ENCODE measurements around the gene GIMD1. TPM values are rescaled to one million over a fixed set of nuclear protein-coding genes. Genes with fewer than 3 reads are reported as not detected.
"Not testable (repeated sequence)": the region's sequence is repeated elsewhere in the genome, so short reads cannot be mapped to it uniquely, and the experiment has no call there.

GIMD1 gene
- total RNA-seq, 1 experiment from 2014 or later, result not detected

- H3K27ac ChIP-seq, result no peak overlapping the region
- ChIA-PET POLR2A (ENCODE audit: unreplicated experiment) (no interaction called here), CTCF (no interaction called here)
- no peak for DNase-seq
- H4K20me1 ChIP-seq (ENCODE audit: insufficient read depth), result no peaks in the 10 kb centered on the region
- no peaks in the 10 kb centered on the region for H3K27me3 ChIP-seq (ENCODE audit: insufficient read depth, low read depth)
- BruUV-seq (replicated peaks), result no TSS peak
- 0 out of 2 replicates have a peak, but pooled peaks cover 2% of the 10 kb centered on the region for H3K79me2 ChIP-seq (ENCODE audit: low read depth)
- intact Hi-C loops (cut with micrococcal nuclease; ENCODE audit: unreplicated experiment), result no loop called here
- H3K4me3 ChIP-seq, result no peak overlapping the region
- no peak for TF ChIP-seq EZH2 (IDR thresholded peaks at IDR 0.05; ENCODE audit: low read depth)
- TF ChIP-seq CTCF (conservative IDR thresholded peaks at IDR 0.05), result no peak
- no peaks in the 10 kb centered on the region for H3K9me3 ChIP-seq (ENCODE audit: insufficient read depth, low read depth)
- H3K36me3 ChIP-seq (ENCODE audit: low read depth), result no peaks in the 10 kb centered on the region; the same call in 1 of the 2 replicates
- H3K9me2 ChIP-seq (ENCODE audit: insufficient read depth), result no peaks in the 10 kb centered on the region
- no peaks in the 10 kb centered on the region; the same call in 1 of the 2 replicates for H3F3A ChIP-seq (ENCODE audit: insufficient read depth, low read depth)
- no peak overlapping the region for H3K4me2 ChIP-seq
- H3K4me1 ChIP-seq (replicated peaks; ENCODE audit: insufficient read depth), result no peaks in the 10 kb centered on the region
- H2AFZ ChIP-seq, result no peak overlapping the region
Measured at GRCh38 chr4:106325800-106326199, 42.8 kb downstream of the GIMD1 start.

- H3K4me2 ChIP-seq, result no peak overlapping the region
- intact Hi-C loops (cut with micrococcal nuclease; ENCODE audit: unreplicated experiment), result no loop called here
- no peaks in the 10 kb centered on the region for H3K9me3 ChIP-seq (ENCODE audit: insufficient read depth, low read depth)
- CTCF ChIA-PET, result no interaction called here
- no TSS peak for BruUV-seq (replicated peaks)
- H3F3A ChIP-seq (ENCODE audit: insufficient read depth, low read depth), result no peaks in the 10 kb centered on the region; the same call in 1 of the 2 replicates
- H3K9me2 ChIP-seq (ENCODE audit: insufficient read depth), result no peaks in the 10 kb centered on the region
- no peak overlapping the region for H2AFZ ChIP-seq
- no peaks in the 10 kb centered on the region for H4K20me1 ChIP-seq (ENCODE audit: insufficient read depth)
- no peak overlapping the region for H3K27ac ChIP-seq
- peaks cover 26% of the 10 kb centered on the region for H3K79me2 ChIP-seq (ENCODE audit: low read depth)
- H3K27me3 ChIP-seq (ENCODE audit: insufficient read depth, low read depth), result no peaks in the 10 kb centered on the region
- TF ChIP-seq CTCF (conservative IDR thresholded peaks at IDR 0.05), result no peak
- no peak for TF ChIP-seq EZH2 (IDR thresholded peaks at IDR 0.05; ENCODE audit: low read depth)
- no peaks in the 10 kb centered on the region; the same call in 1 of the 2 replicates for H3K36me3 ChIP-seq (ENCODE audit: low read depth)
- peak in 1 of 2 experiments; percentile 35 for DNase-seq
- H3K4me3 ChIP-seq, result no peak overlapping the region
- POLR2A ChIA-PET (ENCODE audit: unreplicated experiment), result no interaction called here
- H3K4me1 ChIP-seq (replicated peaks; ENCODE audit: insufficient read depth), result 0 out of 2 replicates have a peak, but pooled peaks cover 1% of the 10 kb centered on the region
Measured at GRCh38 chr4:106323119-106323518, 45.5 kb downstream of the GIMD1 start.

GRCh38 chr4:106321814-106322213, 46.8 kb downstream of the GIMD1 start:
- intact Hi-C loops (cut with micrococcal nuclease; ENCODE audit: unreplicated experiment); H3K4me2 ChIP-seq; H3F3A ChIP-seq (ENCODE audit: insufficient read depth, low read depth); CTCF ChIA-PET; H3K9me3 ChIP-seq (ENCODE audit: insufficient read depth, low read depth); DNase-seq; H2AFZ ChIP-seq; H3K36me3 ChIP-seq (ENCODE audit: low read depth); H3K9me2 ChIP-seq (ENCODE audit: insufficient read depth); H3K4me3 ChIP-seq; H4K20me1 ChIP-seq (ENCODE audit: insufficient read depth); H3K27me3 ChIP-seq (ENCODE audit: insufficient read depth, low read depth); BruUV-seq (replicated peaks); H3K27ac ChIP-seq; POLR2A ChIA-PET (ENCODE audit: unreplicated experiment): not testable (repeated sequence)
- Histone ChIP-seq H3K79me2 (ENCODE audit: low read depth) (peaks cover 39% of the 10 kb centered on the region), H3K4me1 (replicated peaks; ENCODE audit: insufficient read depth) (peaks cover 10% of the 10 kb centered on the region; the same call in 1 of the 2 replicates)

GRCh38 chr4:106321168-106321567, 47.4 kb downstream of the GIMD1 start:
- H3K9me3 ChIP-seq (ENCODE audit: insufficient read depth, low read depth); H3K27me3 ChIP-seq (ENCODE audit: insufficient read depth, low read depth); DNase-seq; H4K20me1 ChIP-seq (ENCODE audit: insufficient read depth); CTCF ChIA-PET; intact Hi-C loops (cut with micrococcal nuclease; ENCODE audit: unreplicated experiment); H3K4me3 ChIP-seq; H2AFZ ChIP-seq; BruUV-seq (replicated peaks); H3K9me2 ChIP-seq (ENCODE audit: insufficient read depth); POLR2A ChIA-PET (ENCODE audit: unreplicated experiment); H3F3A ChIP-seq (ENCODE audit: insufficient read depth, low read depth); H3K36me3 ChIP-seq (ENCODE audit: low read depth); H3K27ac ChIP-seq; H3K4me2 ChIP-seq: not testable (repeated sequence)
- peaks cover 44% of the 10 kb centered on the region for H3K79me2 ChIP-seq (ENCODE audit: low read depth)
- H3K4me1 ChIP-seq (replicated peaks; ENCODE audit: insufficient read depth), result peaks cover 10% of the 10 kb centered on the region; the same call in 1 of the 2 replicates
